Measurements from ENCODE around the gene SFPQ. TPM values are rescaled to one million over a fixed set of nuclear protein-coding genes. Genes with fewer than 3 reads are reported as not detected.
"Not testable (repeated sequence)": the region's sequence is repeated elsewhere in the genome, so short reads cannot be mapped to it uniquely, and the experiment has no call there.

The SFPQ gene
- total RNA-seq, 1 donor from 2014 or later, result 79.2 TPM

DNA sequence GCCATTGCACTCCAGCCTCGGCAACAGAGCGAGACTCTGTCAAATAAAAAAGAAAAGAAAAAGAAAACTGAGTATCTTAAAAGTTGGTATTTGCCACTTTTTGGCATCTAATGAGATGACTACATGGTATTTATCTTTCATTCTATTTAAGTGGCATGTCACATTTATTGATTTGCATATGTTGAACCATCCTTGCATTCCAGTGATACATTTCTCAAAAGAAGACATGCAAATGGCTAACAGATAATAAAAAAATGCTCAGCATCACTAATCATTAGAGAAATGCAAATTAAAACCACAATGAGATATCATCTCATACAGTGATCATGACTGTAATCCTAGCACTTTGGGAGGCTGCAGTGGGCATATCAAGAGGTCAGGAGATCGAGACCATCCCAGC lies 28.1 kb downstream of the SFPQ start:
- ATAC-seq (no peak), DNase-seq (ENCODE audit: missing footprints) (no peak)
- intact Hi-C loops (cut with DNase I), result no loop called here

- ATAC-seq (no peak), DNase-seq (ENCODE audit: missing footprints) (no peak)
- intact Hi-C loops (cut with DNase I), result no loop called here
These were observed 41.7 kb downstream of the SFPQ start for GRCh38 chr1:35151220-35151619.

GRCh38 chr1:35145892-35146549 lies 46.9 kb downstream of the SFPQ start:
- ATAC-seq; DNase-seq (ENCODE audit: missing footprints); intact Hi-C loops (cut with DNase I): not testable (repeated sequence)

DNA sequence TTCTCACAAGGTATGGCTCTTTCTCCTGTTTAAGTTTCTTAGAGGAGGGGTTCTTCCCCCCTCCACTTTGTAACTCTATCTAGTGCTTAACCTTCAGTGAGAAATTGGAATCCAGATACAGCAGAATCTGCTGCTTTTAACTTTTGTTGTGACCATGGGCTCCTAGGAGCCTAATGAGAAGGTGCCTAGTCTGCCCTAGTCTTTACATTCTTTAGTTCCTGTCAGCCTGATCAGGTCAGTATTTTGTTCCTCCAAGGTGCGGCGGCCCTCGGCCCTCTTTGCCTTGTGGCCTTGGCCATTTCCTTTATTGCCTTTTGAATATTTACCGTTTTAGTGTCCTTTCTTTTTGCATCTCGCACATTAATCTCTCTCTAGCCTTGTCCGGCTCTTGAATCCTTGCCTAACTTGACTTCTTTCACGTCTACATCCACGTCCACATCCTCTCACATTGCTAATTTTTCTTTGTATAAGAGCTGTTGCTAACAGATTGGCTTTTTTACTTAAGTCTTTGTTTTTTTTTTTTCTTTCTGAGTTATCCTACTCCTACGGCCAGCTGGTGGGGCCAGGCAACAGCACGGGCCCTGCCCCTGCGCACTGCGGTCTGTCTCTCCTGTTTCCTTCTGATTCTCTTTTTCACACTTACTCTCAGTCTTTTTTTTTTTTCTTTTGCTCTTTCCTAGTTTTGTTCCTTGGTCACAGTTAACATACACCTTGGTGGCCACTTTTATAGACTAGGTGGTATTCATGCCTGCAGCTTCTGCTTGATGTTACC lies 49.0 kb downstream of the SFPQ start:
- DNase-seq (ENCODE audit: missing footprints), result no peak
- intact Hi-C loops (cut with DNase I), result no loop called here
- ATAC-seq, result no peak

DNA sequence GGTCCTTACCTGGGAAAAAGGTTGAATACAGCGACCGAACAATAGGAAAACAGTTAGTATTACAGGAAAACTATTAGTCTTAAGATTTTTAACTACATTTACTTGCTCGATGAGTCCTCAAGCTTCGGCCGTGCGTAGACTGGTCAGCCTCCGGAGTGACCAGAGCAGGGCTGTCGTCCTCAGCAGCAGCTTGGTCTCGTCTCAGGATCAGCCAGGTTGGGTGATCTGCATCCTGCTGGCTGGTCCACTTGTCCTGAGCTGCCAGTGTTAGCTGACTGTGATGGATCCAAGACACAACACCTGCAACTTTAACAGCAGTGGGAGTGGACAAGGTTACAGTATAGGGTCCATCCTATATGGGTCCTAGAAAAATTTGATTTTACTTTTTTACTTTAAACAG lies 50.2 kb downstream of the SFPQ start:
- DNase-seq (ENCODE audit: missing footprints); ATAC-seq; intact Hi-C loops (cut with DNase I): not testable (repeated sequence)

GRCh38 chr1:35142294-35142693 lies 50.7 kb downstream of the SFPQ start:
- intact Hi-C loops (cut with DNase I); ATAC-seq; DNase-seq (ENCODE audit: missing footprints): not testable (repeated sequence)

DNA sequence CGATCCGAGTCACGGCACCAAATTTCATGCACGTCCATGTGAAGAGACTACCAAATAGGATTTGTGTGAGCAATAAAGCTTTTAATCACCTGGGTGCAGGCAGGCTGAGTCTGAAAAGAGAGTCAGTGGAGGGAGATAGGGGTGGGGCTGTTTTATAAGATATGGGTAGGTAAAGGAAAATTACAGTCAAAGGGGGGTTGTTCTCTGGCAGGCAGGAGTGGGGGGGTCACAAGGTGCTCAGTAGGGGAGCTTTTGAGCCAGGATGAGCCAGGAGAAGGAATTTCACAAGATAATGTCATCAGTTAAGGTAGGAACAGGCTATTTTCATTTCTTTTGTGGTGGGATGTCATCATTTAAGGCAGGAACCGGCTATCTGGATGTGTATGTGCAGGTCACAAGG lies 55.4 kb downstream of the SFPQ start:
- intact Hi-C loops (cut with DNase I); DNase-seq (ENCODE audit: missing footprints); ATAC-seq: not testable (repeated sequence)

DNA sequence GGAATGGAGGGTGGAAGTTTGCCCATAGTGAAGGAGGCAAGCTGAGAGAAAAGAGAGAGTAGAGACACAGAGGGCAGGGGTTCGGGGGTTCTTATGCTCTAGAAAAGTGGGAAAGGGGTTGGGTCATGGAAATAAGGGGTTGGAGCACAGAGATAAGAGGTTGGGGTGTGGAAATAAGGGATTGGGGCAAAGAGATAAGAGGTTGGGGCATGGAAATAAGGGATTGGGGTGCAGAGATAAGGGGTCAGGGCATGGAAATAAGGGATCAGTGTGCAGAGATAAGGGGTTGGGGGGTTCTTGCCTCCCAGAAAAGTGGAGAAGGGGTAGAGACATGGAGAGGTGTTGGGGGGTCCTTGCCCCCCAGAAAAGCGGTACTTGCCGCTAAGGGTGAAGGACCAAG lies 56.2 kb downstream of the SFPQ start:
- ATAC-seq, result no peak
- DNase-seq (ENCODE audit: missing footprints), result no peak
- intact Hi-C loops (cut with DNase I), result no loop called here

Other genes starting within 250 kb of the SFPQ start
- gene TMEM35B, start 207.8 kb downstream of the SFPQ start, total RNA-seq, result 10.2 TPM
- gene ZMYM6, start 161.2 kb downstream of the SFPQ start, total RNA-seq, result 11.6 TPM
- gene ZMYM1, start 113.8 kb downstream of the SFPQ start, total RNA-seq, result 4.5 TPM
- 27.7 TPM for gene ZMYM4, start 75.6 kb upstream of the SFPQ start, total RNA-seq